H9 (cell line): ENCODE results near the gene GPALPP1. TPM values are rescaled to one million over a fixed set of nuclear protein-coding genes. Genes with fewer than 3 reads are reported as not detected.
A peak's percentile ranks its signal among the peaks of the same experiment; 100 is the strongest.

Experiments
- DNase-seq: peaks from one replicate; pipeline ENCODE4 v3.0.0-alpha.2; 2017
- H2AFZ ChIP-seq: one replicate; pipeline ENCODE4 v1.6.1; 2013; ENCODE audit warnings: mild to moderate bottlenecking, low read length, control low read depth, moderate library complexity
- H2AK5ac ChIP-seq: 2 replicates; pipeline ENCODE4 v1.6.1; 2013; ENCODE audit warnings: low read length, control low read depth, mixed read lengths; ENCODE audit not compliant: insufficient read length
- H2BK120ac ChIP-seq: one replicate; pipeline ENCODE4 v1.6.1; 2013; ENCODE audit warnings: low read depth, mild to moderate bottlenecking, low read length, control low read depth, inconsistent platforms; ENCODE audit not compliant: poor library complexity, severe bottlenecking
- H2BK12ac ChIP-seq: 2 replicates; pipeline ENCODE4 v1.6.1; 2013; ENCODE audit warnings: low read length, control low read depth, mixed read lengths, low read depth; ENCODE audit not compliant: insufficient read length
- H2BK15ac ChIP-seq: 2 replicates; pipeline ENCODE4 v1.6.1; 2013; ENCODE audit warnings: low read depth, low read length, control low read depth
- H2BK20ac ChIP-seq: one replicate; pipeline ENCODE4 v1.6.1; 2013; ENCODE audit warnings: low read depth, mild to moderate bottlenecking, low read length, control low read depth, inconsistent platforms; ENCODE audit not compliant: poor library complexity, severe bottlenecking
- H2BK5ac ChIP-seq: 2 replicates; pipeline ENCODE4 v1.6.1; 2013; ENCODE audit warnings: low read length, control low read depth, mixed read lengths; ENCODE audit not compliant: insufficient read length
- H3K14ac ChIP-seq: 2 replicates; pipeline ENCODE4 v1.6.1; 2013; ENCODE audit warnings: low read length, control low read depth; ENCODE audit not compliant: insufficient read depth
- H3K18ac ChIP-seq: 2 replicates; pipeline ENCODE4 v1.6.1; 2013; ENCODE audit warnings: low read depth, mild to moderate bottlenecking, mixed read lengths, low read length, control low read depth; ENCODE audit not compliant: insufficient read length
- H3K23ac ChIP-seq: 2 replicates; pipeline ENCODE4 v1.6.1; 2013; ENCODE audit warnings: low read length, control low read depth, mixed read lengths, low read depth; ENCODE audit not compliant: insufficient read length
- H3K23me2 ChIP-seq: 2 replicates; pipeline ENCODE4 v1.6.1; 2013; ENCODE audit warnings: low read depth, mild to moderate bottlenecking, mixed read lengths, low read length, control low read depth; ENCODE audit not compliant: insufficient read length, poor library complexity, severe bottlenecking
- H3K27ac ChIP-seq: 2 replicates; pipeline ENCODE4 v1.5.1; 2013; ENCODE audit warnings: low read length, control low read depth, mixed read lengths, low read depth; ENCODE audit not compliant: insufficient read length
- H3K27me3 ChIP-seq: 2 replicates; pipeline ENCODE4 v1.6.1; 2013; ENCODE audit warnings: low read length, control low read depth, inconsistent platforms; ENCODE audit not compliant: insufficient read depth
- H3K4ac ChIP-seq: 2 replicates; pipeline ENCODE4 v1.6.1; 2013; ENCODE audit warnings: low read depth, mild to moderate bottlenecking, control low read depth, inconsistent platforms, low read length, moderate library complexity
- H3K4me1 ChIP-seq: 2 replicates; pipeline ENCODE4 v1.6.1; 2013; ENCODE audit warnings: low read length, control low read depth, inconsistent platforms; ENCODE audit not compliant: insufficient read depth
- H3K4me2 ChIP-seq: 2 replicates; pipeline ENCODE4 v1.6.1; 2013; ENCODE audit warnings: low read length, control low read depth, mixed read lengths; ENCODE audit not compliant: insufficient read length, insufficient read depth
- H3K56ac ChIP-seq: 2 replicates; pipeline ENCODE4 v1.6.1; 2013; ENCODE audit warnings: low read depth, mild to moderate bottlenecking, mixed read lengths, low read length, control low read depth; ENCODE audit not compliant: insufficient read length
- H3K79me1 ChIP-seq: 2 replicates; pipeline ENCODE4 v1.6.1; 2013; ENCODE audit warnings: low read depth, mild to moderate bottlenecking, moderate library complexity, low read length, control low read depth, inconsistent platforms; ENCODE audit not compliant: insufficient read depth, poor library complexity, severe bottlenecking
- H3K79me2 ChIP-seq: 2 replicates; pipeline ENCODE4 v1.6.1; 2013; ENCODE audit warnings: low read length, control low read depth, inconsistent platforms; ENCODE audit not compliant: insufficient read depth
- H3K9ac ChIP-seq: 2 replicates; pipeline ENCODE4 v1.6.1; 2013; ENCODE audit warnings: low read length, control low read depth, mixed read lengths; ENCODE audit not compliant: insufficient read length; ENCODE audit errors: extremely low read depth
- H3K9me3 ChIP-seq: one replicate; pipeline ENCODE4 v1.6.1; 2013; ENCODE audit warnings: low read depth, low read length, inconsistent platforms; ENCODE audit not compliant: control insufficient read depth
- H3T11ph ChIP-seq: one replicate; pipeline ENCODE4 v1.6.1; 2013; ENCODE audit warnings: mild to moderate bottlenecking, low read length, control low read depth, inconsistent platforms
- H4K20me1 ChIP-seq: one replicate; pipeline ENCODE4 v1.6.1; 2013; ENCODE audit not compliant: control insufficient read depth, insufficient read length, insufficient read depth
- H4K5ac ChIP-seq: 2 replicates; pipeline ENCODE4 v1.6.1; 2013; ENCODE audit warnings: low read depth, mild to moderate bottlenecking, mixed read lengths, low read length, control low read depth; ENCODE audit not compliant: insufficient read length
- H4K8ac ChIP-seq: replicated peaks from 2 replicates; pipeline ENCODE4 v1.6.1; 2013; ENCODE audit warnings: low read length, control low read depth, mixed read lengths, low read depth; ENCODE audit not compliant: insufficient read length
- H4K91ac ChIP-seq: 2 replicates; pipeline ENCODE4 v1.6.1; 2013; ENCODE audit warnings: low read depth, mild to moderate bottlenecking, moderate library complexity, mixed read lengths, low read length, control low read depth; ENCODE audit not compliant: insufficient read length
- H3K27ac Mint-ChIP-seq, 3 experiments: 2 replicates in 2 of 3; 3 replicates in 1 of 3; pipeline ENCODE4 v1.8.0; 2020 to 2021; ENCODE audit warnings: mixed read lengths in 3 of 3, mild to moderate bottlenecking in 1 of 3, moderate library complexity in 1 of 3
- H3K27me3 Mint-ChIP-seq: 2 replicates; pipeline ENCODE4 v1.8.0; 2021; ENCODE audit warnings: low read depth, mild to moderate bottlenecking, moderate library complexity, mixed read lengths
- H3K36me3 Mint-ChIP-seq, 3 experiments: 2 replicates in 2 of 3; 3 replicates in 1 of 3; pipeline ENCODE4 v1.8.0; 2020 to 2021; ENCODE audit warnings: low read depth in 3 of 3, mixed read lengths in 3 of 3; ENCODE audit not compliant: insufficient read depth in 1 of 3
- H3K4me1 Mint-ChIP-seq, 2 experiments: 2 replicates each; pipeline ENCODE4 v1.8.0; 2020; ENCODE audit warnings: mixed read lengths in 2 of 2
- H3K4me3 Mint-ChIP-seq, 2 experiments: 2 replicates in 1 of 2; 3 replicates in 1 of 2; pipeline ENCODE4 v1.8.0; 2020 to 2021; ENCODE audit warnings: mild to moderate bottlenecking in 2 of 2, mixed read lengths in 2 of 2, moderate library complexity in 1 of 2
- H3K9me3 Mint-ChIP-seq, 2 experiments: 2 replicates in 1 of 2; 3 replicates in 1 of 2; pipeline ENCODE4 v1.8.0; 2020; ENCODE audit warnings: mild to moderate bottlenecking in 2 of 2, mixed read lengths in 2 of 2, moderate library complexity in 1 of 2
- CTCF ChIP-seq: fragments of 200-600 bp; sonication (generic); conservative IDR thresholded peaks from 3 replicates; pipeline ENCODE4 v1.8.0; 2021; ENCODE audit warnings: antibody characterized with exemption, mild to moderate bottlenecking
- WGBS: extraction: QIAGEN DNeasy Blood & Tissue Kit; methylation state at CpG from one replicate; pipeline ENCODE4 v1.1.7; 2013; ENCODE audit warnings: missing lambda C conversion rate, low lambda C conversion rate, mixed read lengths; ENCODE audit not compliant: insufficient read length; ENCODE audit errors: extremely low coverage; 5-methylcytosine and 5-hydroxymethylcytosine counted together
- total RNA-seq: library from RNA; stranded (reverse); gene quantifications from 2 replicates; pipeline ENCODE4 v1.2.1, GENCODE V29; 2021

The GPALPP1 gene
- total RNA-seq, 1 experiment from 2014 or later, result 21.9 TPM

GRCh38 chr13:45073809-45074208, 84.5 kb downstream of the GPALPP1 start:
- no peak overlapping the region for H3T11ph ChIP-seq
- no peak overlapping the region for H2BK5ac ChIP-seq
- Mint-ChIP-seq H3K27ac (no peak overlapping the region), H3K27me3 (no peaks in the 10 kb centered on the region), H3K9me3 (no peaks in the 10 kb centered on the region), H3K36me3 (no peaks in the 10 kb centered on the region), H3K4me1 (peaks cover 8 to 11% of the 10 kb centered on the region in 2 experiments), H3K4me3 (no peak overlapping the region; a peak in 1 of 5 replicates)
- H2BK12ac ChIP-seq, result no peak overlapping the region
- H3K9me3 ChIP-seq, result no peaks in the 10 kb centered on the region
- H3K18ac ChIP-seq, result no peak overlapping the region
- H3K4ac ChIP-seq, result no peak overlapping the region
- H2BK15ac ChIP-seq, result no peak overlapping the region
- TF ChIP-seq CTCF, result no peak
- H3K14ac ChIP-seq, result no peak overlapping the region
- H3K27ac ChIP-seq, result no peak overlapping the region
- no peak overlapping the region for H3K9ac ChIP-seq
- H3K23ac ChIP-seq, result no peak overlapping the region
- no peak overlapping the region for H2BK120ac ChIP-seq
- no peaks in the 10 kb centered on the region for H3K4me1 ChIP-seq
- no peaks in the 10 kb centered on the region for H4K20me1 ChIP-seq
- H3K23me2 ChIP-seq, result no peaks in the 10 kb centered on the region
- peak; percentile 63 for DNase-seq
- no peak overlapping the region for H4K5ac ChIP-seq
- no peaks in the 10 kb centered on the region for H3K79me2 ChIP-seq
- no peak overlapping the region for H4K8ac ChIP-seq
- no peak overlapping the region for H3K56ac ChIP-seq
- no CpG with 5 or more reads among the region's 4 CpGs for WGBS
- H3K79me1 ChIP-seq, result no peaks in the 10 kb centered on the region
- H3K4me2 ChIP-seq, result no peak overlapping the region
- no peaks in the 10 kb centered on the region for H3K27me3 ChIP-seq
- no peak overlapping the region for H2BK20ac ChIP-seq
- no peak overlapping the region for H2AFZ ChIP-seq
- H2AK5ac ChIP-seq, result no peak overlapping the region
- no peak overlapping the region for H4K91ac ChIP-seq
